Suprapubic skin (tissue), 4 donors: ENCODE results near the gene IL18RAP. TPM values are rescaled to one million over a fixed set of nuclear protein-coding genes. Genes with fewer than 3 reads are reported as not detected.

Experiments
- DNase-seq, 2 donors: peaks; one replicate each; pipeline ENCODE4 v3.0.0-alpha.2; 2019; ENCODE audit warnings: low spot score in 2 of 2
- H3K27ac ChIP-seq: fragments of 200-600 bp; sonication (generic); one replicate; pipeline ENCODE4 v1.5.1; 2019
- H3K27me3 ChIP-seq: fragments of 200-600 bp; sonication (generic); one replicate; pipeline ENCODE4 v1.5.1; 2019
- H3K36me3 ChIP-seq: fragments of 200-600 bp; sonication (generic); one replicate; pipeline ENCODE4 v1.5.1; 2019
- H3K4me1 ChIP-seq: fragments of 200-600 bp; sonication (generic); one replicate; pipeline ENCODE4 v1.5.1; 2019
- H3K4me3 ChIP-seq: fragments of 200-600 bp; sonication (generic); one replicate; pipeline ENCODE4 v1.5.1; 2019; ENCODE audit warnings: mild to moderate bottlenecking
- H3K9me3 ChIP-seq: fragments of 200-600 bp; sonication (generic); one replicate; pipeline ENCODE4 v1.5.1; 2019
- EP300 ChIP-seq: sonication (generic); formaldehyde crosslinking; IDR thresholded peaks from one replicate; pipeline ENCODE4 v1.6.1; 2017; ENCODE audit warnings: antibody characterized with exemption
- POLR2A ChIP-seq, 2 donors: fragments of 450-650 bp; IDR thresholded peaks; one replicate each; pipeline ENCODE4 v1.6.1; 2017; ENCODE audit warnings: antibody characterized with exemption in 2 of 2, mild to moderate bottlenecking in 2 of 2, moderate library complexity in 2 of 2
- POLR2AphosphoS5 ChIP-seq, 3 donors: sonication (generic); formaldehyde crosslinking; IDR thresholded peaks; one replicate each; pipeline ENCODE4 v1.6.1; 2017; ENCODE audit warnings: antibody characterized with exemption in 3 of 3
- WGBS: methylation state at CpG from one replicate; pipeline ENCODE4 v1.1.5; 2018; 5-methylcytosine and 5-hydroxymethylcytosine counted together
- total RNA-seq, 4 donors: library from RNA; depleted of rRNA; stranded (reverse); fragments of >200 nt; gene quantifications; one replicate each; pipeline ENCODE4 v1.1.0, GENCODE V29; 2016
- TF ChIP-seq, protein P1 (sequence below), 2 donors: fragments of 200-600 bp in 1 of 2; fragments of 450-650 bp in 1 of 2; sonication (generic) in 1 of 2; IDR thresholded peaks; one replicate each; pipeline ENCODE4 v1.5.1; 2016 to 2019; ENCODE audit warnings: antibody characterized with exemption in 2 of 2, mild to moderate bottlenecking in 1 of 2, moderate library complexity in 1 of 2

The IL18RAP gene
- total RNA-seq, 4 donors from 2014 or later = 0.59 to 2.3 TPM; not detected in 2

- TF ChIP-seq EP300 = no peak
- TF ChIP-seq, protein P1, sequence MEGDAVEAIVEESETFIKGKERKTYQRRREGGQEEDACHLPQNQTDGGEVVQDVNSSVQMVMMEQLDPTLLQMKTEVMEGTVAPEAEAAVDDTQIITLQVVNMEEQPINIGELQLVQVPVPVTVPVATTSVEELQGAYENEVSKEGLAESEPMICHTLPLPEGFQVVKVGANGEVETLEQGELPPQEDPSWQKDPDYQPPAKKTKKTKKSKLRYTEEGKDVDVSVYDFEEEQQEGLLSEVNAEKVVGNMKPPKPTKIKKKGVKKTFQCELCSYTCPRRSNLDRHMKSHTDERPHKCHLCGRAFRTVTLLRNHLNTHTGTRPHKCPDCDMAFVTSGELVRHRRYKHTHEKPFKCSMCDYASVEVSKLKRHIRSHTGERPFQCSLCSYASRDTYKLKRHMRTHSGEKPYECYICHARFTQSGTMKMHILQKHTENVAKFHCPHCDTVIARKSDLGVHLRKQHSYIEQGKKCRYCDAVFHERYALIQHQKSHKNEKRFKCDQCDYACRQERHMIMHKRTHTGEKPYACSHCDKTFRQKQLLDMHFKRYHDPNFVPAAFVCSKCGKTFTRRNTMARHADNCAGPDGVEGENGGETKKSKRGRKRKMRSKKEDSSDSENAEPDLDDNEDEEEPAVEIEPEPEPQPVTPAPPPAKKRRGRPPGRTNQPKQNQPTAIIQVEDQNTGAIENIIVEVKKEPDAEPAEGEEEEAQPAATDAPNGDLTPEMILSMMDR (IDR thresholded peaks at IDR 0.05) = peak; percentile 50 to 62
- DNase-seq = no peak
- Histone ChIP-seq H3K27ac (no peak overlapping the region), H3K36me3 (no peaks in the 10 kb centered on the region), H3K4me3 (no peak overlapping the region), H3K9me3 (no peaks in the 10 kb centered on the region), H3K4me1 (peaks cover 11% of the 10 kb centered on the region), H3K27me3 (no peaks in the 10 kb centered on the region)
- WGBS = 26% methylated on average over 13 of the region's 13 CpGs
Observed at GRCh38 chr2:102442967-102443828, 20.2 kb downstream of the IL18RAP start.

DNA sequence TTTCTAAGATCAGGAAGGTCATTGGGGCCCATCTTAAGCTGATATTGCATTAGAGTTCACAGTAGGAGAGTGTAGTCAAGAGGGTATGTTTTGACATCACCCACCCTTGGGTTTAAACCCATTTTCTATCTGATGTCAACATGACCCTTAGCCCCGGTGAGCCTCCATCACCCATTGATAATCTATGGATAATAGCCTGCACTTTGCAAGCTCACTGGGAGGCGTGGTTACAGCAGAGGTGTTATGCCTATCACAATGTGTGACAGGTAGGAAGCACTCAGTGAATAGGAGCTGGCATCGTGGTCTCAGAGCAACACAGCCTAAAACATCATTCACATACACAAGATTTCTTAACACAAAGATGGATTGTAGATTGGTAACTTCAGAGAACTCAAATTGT, 21.3 kb downstream of the IL18RAP start:
- Histone ChIP-seq H3K4me1 (peaks cover 11% of the 10 kb centered on the region), H3K4me3 (no peak overlapping the region), H3K36me3 (no peaks in the 10 kb centered on the region), H3K9me3 (no peaks in the 10 kb centered on the region), H3K27ac (no peak overlapping the region), H3K27me3 (no peaks in the 10 kb centered on the region)
- no peak for TF ChIP-seq POLR2A (IDR thresholded peaks at IDR 0.05)
- no peak for TF ChIP-seq EP300
- TF ChIP-seq POLR2AphosphoS5 (IDR thresholded peaks at IDR 0.05) = no peak
- TF ChIP-seq, protein P1 (IDR thresholded peaks at IDR 0.05) = no peak
- no peak for DNase-seq
- WGBS = 88% methylated on average over 3 of the region's 3 CpGs

GRCh38 chr2:102446936-102447335, 24.0 kb downstream of the IL18RAP start:
- Histone ChIP-seq H3K27ac (no peak overlapping the region), H3K36me3 (no peaks in the 10 kb centered on the region)
- 97% methylated on average over 9 of the region's 9 CpGs for WGBS

DNA sequence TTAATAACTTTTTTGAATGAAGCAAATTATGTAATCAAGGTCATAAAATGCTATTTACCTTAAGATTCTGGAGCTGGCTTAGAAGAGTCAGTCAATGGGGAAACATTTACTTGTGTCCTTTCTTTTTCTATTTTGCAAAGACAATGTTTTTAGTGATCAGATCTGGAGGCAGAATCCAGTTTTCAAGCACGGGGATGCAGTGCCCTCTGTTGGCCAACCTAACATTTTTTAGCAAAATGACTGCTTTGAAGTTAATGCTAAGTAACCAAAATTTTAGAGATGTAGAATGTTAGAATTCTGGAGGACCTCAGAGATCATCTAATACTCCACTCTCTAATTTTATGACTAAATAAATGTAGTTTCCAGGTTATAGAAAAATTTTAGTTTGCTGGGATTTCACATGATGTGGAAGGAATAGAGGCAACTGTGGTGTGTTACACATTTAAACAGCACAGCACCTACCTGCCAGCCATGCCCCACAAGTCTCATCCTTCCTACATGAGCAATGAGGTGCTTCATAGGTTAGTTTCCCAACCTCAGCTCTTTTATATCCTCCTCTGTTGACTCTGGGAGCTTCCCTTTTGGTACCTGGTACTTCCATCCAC, 26.5 kb downstream of the IL18RAP start:
- TF ChIP-seq POLR2A (IDR thresholded peaks at IDR 0.05) (no peak), POLR2AphosphoS5 (IDR thresholded peaks at IDR 0.05) (no peak), EP300 (no peak)
- TF ChIP-seq, protein P1 (IDR thresholded peaks at IDR 0.05) = peak; percentile 49 to 52
- Histone ChIP-seq H3K4me1 (no peaks in the 10 kb centered on the region), H3K27me3 (no peaks in the 10 kb centered on the region), H3K36me3 (no peaks in the 10 kb centered on the region), H3K4me3 (no peak overlapping the region), H3K27ac (no peak overlapping the region), H3K9me3 (no peaks in the 10 kb centered on the region)
- DNase-seq = no peak
- 3% methylated on average over 1 of the region's 1 CpG for WGBS

More at GRCh38 chr2:102446936-102447335, 24.0 kb downstream of the IL18RAP start:
- Histone ChIP-seq H3K4me3 (no peak overlapping the region), H3K27me3 (no peaks in the 10 kb centered on the region), H3K4me1 (peaks cover 11% of the 10 kb centered on the region), H3K9me3 (no peaks in the 10 kb centered on the region)
- DNase-seq = no peak
- TF ChIP-seq POLR2A (IDR thresholded peaks at IDR 0.05) (no peak), EP300 (no peak), POLR2AphosphoS5 (IDR thresholded peaks at IDR 0.05) (no peak)
- TF ChIP-seq, protein P1 (IDR thresholded peaks at IDR 0.05) = no peak

DNA sequence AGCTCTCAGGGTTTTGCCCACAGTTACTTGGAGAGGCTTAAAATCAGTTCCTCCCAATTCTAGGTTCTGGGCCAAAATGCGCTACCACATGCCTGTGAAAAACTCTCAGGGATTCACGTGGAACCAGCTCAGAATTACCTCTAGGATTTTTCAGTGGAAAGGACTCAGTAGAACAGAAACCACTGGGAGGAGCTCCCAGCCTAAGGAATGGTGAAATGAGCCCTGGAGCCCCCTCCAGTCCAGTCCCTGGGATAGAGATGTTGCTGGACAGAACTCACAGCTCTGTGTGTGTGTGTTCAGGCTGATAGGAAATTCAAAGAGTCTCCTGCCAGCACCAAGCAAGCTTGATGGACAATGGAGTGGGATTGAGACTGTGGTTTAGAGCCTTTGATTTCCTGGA, 29.0 kb downstream of the IL18RAP start:
- H3K36me3 ChIP-seq = no peaks in the 10 kb centered on the region
- TF ChIP-seq POLR2AphosphoS5 (IDR thresholded peaks at IDR 0.05) (no peak), POLR2A (IDR thresholded peaks at IDR 0.05) (no peak), EP300 (no peak)
- TF ChIP-seq, protein P1 (IDR thresholded peaks at IDR 0.05) = no peak
- no peak overlapping the region for H3K27ac ChIP-seq
- no peaks in the 10 kb centered on the region for H3K4me1 ChIP-seq
- no peaks in the 10 kb centered on the region for H3K27me3 ChIP-seq
- H3K4me3 ChIP-seq = no peak overlapping the region
- WGBS = 58% methylated on average over 2 of the region's 2 CpGs
- H3K9me3 ChIP-seq = no peaks in the 10 kb centered on the region
- DNase-seq = no peak
